HTR-8/SVneo (cell line): ENCODE results near the gene CCNI2.
A peak's percentile ranks its signal among the peaks of the same experiment; 100 is the strongest.

Experiments
- DNase-seq: peaks from one replicate; pipeline ENCODE4 v3.0.0; 2011; ENCODE audit warnings: low spot score, mixed read lengths; ENCODE audit not compliant: insufficient read length
- FAIRE-seq: peaks from 2 replicates; lab custom pipeline; 2011; peaks lifted over from hg19 to GRCh38; lab: Jason Lieb, UNC

Gene CCNI2

DNA sequence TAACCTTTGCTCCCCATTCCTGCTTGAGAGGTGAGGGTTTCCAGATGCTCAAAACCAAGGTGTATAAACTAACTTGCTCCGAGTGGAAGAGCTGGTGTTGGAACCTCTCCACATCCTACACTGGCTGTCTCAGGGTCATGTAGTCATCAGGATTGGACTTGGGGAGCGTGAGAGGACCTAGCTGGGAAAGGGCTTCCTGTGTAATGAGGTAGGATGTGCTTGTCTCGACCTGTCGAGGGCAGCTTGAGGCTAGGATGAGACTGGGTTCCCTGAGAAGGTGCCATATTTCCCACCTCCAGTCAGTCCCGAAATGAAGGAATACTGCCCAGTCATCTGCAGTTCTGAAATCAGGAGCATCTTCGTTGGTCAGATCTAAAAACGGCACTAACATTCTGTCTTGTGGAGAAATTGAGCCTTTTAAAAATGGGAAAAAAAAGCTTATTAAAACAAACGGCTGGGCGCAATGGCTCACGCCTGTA, 1.3 kb downstream of the CCNI2 start:
- FAIRE-seq = no peak
- DNase-seq = no peak

DNA sequence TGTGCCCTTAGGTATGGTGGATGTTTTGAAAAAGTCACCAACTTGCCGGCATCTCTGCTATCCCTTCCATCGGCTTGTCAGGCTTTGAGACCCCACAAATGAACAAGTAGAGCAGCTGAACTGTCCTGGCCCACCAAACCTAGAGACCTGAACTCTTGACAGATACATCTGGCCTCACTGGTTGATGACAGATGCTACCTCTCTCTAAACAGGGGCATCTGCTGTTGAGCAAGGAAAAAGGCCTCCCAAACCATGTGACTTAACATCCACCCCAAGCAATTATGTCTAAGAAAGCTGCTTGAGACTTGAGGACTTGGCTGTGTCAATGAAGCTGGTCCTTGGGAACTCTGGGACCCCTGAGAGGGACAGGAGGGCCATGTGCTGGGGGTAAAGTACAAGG, 2.3 kb downstream of the CCNI2 start:
- no peak for DNase-seq
- no peak for FAIRE-seq

DNA sequence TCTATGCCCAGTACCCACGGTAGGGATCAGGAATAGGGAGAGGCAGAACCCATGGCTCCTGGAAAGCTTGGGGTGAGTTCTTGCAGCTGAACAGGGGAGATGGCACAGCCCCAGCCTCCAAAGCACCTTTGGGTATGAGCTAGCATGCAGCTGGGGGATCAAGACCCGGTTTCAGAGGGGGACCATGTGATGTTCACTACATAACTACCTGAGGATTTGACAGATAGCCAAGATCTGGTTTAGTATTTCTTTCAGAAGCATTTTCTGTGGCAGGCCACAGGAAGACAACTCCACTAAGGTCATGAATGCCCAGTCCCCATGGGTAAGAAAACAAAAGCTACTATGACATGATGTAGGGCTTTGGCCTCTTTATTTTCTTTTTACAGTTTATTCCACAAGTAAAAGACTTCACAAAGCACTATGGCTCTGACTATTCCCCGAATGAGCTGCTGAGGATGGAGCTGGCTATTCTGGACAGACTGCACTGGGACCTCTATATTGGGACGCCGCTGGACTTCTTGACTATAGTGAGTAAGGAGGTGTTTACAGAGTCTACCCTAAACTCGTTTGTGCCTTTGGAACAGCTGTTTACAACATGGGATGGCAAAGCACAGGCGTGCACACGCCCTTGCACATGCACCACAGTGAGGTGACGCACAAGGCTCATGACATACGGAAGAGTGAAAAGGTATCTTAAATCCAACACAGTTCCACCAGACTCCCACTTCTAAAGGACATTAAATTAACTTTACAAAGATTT, 3.4 kb downstream of the CCNI2 start:
- FAIRE-seq (no peak), DNase-seq (no peak)

DNA sequence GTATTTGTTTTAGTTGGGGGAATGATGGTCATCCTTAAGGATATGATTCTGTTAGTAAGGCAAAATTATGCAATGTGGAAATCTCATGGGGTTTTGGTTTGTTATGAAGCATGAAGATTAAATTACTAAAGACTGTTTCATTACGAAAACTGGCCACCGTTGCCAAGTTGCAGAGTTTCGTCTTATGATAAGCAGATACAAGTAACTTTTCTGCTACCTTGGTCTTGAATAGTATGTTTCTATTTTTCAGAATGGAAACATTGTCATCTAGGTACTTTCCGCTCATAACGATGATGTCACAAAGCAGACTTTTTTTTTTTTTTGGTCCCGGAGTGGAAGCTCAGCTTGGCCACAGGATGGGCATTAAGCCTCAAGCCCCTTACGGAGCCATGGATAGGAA, 4.2 kb downstream of the CCNI2 start:
- FAIRE-seq = no peak
- DNase-seq = no peak

DNA sequence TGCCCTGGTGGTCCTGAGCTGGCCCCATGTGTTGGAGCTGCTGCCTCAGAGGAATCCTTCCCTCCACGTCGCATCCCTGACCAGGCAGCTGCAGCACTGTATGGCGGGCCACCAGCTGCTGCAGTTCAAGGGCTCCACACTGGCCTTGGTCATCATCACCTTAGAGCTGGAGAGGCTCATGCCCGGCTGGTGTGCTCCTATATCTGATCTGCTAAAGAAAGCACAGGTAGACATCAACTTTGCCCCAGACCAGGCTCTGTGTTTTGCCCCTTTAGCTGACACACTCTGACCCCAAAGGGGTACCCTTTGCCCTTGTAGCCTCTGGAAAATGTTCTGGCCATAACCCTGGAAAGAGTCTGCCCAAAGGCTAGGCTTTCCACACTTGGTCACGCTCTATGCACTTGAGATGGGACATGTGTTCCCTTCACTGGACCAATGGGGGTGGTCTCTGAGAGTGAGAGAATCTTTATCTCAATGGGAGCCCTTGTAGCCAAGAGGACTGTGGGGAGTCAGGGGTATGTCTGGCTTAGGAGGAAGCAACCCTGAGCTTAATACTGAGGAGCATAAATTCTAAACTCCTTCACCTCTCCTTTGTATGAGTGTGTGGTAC, 4.8 kb downstream of the CCNI2 start:
- DNase-seq = no peak
- no peak for FAIRE-seq

DNA sequence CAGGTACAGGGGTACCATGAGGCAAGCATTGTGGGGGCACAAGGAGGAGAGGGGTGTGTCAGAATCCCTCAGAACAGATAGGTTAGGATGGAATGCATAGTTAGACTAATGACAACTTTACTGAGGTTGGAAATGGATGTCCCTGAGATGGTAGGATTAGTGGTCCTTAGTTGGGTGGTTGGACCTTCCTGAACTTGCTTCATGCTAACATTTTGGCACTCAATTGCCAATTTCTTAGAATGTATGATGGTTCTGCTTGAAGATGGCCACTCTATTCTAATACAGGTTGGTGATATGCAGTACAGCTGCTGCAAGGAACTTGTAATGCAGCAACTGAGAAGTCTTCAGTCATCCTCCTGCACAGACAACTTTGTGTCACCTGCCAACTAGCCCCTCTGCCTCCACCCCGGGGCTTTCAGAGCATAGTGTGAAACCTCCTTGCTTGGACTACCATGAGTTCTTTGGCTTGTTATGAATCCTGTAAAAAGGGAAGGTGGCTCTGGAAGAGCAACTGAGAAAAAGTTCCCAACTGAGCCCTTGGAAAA, 5.4 kb downstream of the CCNI2 start:
- FAIRE-seq (no peak), DNase-seq (no peak)

DNA sequence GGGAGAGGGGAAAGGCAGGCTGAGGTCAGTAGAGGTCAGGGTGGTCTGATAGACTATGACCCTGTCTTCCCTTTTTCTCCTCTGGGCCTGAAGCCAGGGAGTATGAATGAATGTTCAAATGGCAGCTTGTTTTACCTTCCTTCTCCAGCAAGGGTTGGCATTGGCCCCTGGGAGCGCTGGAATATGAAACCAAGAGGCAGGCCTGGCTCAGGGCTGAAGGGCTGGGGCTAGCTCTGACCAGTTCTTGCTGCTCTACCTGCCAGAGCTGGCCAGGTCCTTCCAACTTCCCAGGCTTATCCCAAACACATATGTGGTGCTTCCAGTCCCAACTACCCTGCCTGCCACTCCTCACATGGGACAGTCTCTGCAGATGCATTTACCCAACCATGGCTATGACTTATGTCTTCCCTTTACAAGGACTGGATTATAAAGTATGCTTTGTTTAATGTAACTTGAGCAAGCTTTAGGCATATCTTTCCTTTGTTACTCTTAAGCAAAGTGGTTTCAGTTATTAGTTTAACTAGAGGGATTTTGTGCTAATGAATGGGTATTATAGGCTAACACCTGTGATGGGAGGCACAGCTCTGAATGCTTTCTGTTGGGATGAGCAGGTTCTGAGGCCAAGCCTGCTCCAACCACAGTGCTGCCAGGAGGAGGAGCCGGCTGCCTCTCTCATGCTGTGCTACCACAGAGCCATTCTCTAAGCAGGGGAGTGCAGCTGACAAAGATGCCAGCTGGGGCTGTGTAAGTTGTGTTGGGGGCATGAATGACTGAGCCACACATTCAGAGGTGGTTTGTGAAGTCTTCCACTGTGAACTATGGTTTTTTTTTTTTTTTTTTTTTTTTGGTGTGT, 6.1 kb downstream of the CCNI2 start:
- no peak for FAIRE-seq
- no peak for DNase-seq

DNA sequence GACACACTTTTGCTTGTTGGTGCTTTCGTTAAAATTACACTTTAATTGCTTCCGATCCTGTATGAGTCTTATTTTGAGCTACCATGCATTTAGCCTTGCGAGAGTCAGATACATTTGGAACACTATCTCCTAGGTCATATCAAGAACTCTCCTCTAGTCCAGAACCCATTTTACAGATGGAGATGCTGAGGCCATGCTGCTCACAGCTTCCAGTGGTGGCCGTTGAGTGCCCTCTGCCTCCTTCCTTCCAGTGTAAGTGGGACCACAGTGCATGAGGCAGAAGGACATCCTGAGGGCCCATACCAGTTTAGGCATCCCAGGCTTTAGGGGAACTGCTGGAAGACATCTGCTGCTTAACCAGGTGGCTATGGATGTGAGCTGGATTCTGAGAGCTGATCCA, 6.9 kb downstream of the CCNI2 start:
- DNase-seq = no peak
- no peak for FAIRE-seq

DNA sequence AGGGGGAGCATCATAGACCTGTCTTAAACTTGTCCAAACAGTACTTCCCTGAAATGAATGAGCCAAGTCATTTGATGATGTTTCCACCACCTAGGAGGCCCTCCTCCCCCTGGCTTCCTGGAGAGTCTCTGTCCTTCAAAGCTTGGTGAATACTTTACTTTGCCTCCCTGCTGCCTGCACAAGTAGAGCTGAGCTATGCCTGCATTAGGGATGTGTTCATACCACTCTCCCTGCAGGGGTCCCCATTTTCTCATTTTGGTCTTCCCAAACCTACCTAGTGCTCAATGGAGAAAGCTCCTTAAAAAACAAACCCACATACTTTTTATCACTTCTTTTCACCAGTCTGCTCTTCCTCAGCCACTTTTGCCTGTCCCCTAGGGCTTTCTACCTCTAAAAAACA, 7.7 kb downstream of the CCNI2 start:
- DNase-seq (no peak), FAIRE-seq (no peak)

DNA sequence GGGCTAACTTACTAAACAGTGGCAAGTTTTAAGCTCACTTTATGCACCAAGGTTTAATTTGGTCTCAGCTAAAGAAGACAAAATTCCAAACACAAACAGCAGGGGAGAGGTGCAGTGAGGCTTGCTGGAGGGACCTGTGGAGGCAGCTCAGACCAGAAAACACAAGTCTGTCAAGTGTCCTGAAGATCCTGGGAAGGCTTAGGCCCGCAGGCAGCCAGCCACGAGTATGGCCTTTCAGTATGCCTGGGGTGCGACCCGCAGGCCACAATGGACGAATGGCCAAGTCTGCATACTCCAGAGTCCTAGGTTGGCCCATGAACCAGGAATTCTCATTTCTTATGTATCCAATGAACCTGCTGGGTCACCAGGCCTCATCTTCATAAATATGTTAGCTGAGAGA, 9.3 kb downstream of the CCNI2 start:
- FAIRE-seq = no peak
- DNase-seq = no peak

DNA sequence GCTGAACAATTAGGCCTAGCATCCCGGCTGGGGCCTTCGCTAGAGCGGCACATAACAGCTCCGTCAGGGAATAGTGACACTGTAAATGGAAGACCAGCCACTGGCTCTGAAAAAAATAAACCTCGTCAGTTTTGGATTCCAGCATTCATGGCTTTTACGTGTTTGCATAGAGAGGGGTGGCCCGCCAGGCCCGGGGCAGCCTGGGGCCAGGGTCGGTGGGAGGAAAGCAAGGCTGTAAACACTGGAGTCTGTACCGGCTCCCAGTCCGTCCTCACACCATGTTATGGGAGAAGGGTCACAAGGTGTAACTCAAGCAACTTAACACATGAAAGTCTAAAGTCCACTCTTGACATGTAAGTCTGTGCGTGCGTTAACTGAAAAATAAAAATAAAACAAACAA, 11.2 kb downstream of the CCNI2 start:
- no peak for FAIRE-seq

DNA sequence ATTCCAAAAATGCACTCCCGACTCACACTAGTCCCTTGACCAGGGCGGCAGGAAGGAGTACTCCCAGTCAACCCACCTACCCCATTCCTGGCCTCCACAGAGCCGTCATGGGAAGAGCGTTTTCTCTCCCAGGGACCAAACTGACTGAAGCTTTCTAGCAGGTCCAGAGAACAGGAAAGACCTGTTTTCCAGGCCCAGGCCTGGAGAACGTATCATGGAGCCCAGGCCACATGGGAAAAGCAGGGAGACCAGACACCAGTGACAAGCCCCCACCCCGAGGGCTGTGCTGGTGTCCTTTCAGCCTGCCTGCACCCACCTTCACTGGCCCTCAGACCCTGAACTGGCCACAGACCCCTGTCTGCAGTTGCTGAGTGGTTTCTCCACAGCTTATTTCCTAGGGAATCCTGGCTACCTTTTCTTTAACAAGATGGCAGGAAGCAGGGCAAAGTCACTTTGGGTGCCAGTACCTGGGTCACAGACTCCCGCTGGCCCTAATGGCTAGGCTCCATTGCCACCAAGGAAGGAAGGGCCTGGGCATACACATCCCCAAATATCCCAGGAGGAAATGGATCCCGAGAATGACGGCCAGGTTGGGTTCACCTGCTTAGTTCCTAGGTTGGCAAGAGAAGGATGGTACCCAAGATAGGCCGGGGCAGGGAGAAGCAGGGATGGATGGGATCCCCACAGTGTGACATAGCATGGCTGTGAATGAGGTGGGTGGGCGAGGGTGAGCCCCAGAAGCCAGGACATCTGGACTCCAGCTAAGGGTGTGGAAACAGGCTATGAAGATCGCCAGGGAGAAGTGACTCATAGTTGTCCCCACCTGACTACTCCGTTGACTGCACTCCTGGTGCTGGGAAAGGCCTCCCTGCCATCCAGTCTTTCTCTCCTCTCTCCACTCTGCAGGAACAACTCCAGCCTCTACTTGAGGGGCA, 12.2 kb downstream of the CCNI2 start:
- no peak for FAIRE-seq
- no peak for DNase-seq

More for the DNA sequence above, 11.2 kb downstream of the CCNI2 start:
- no peak for DNase-seq

DNA sequence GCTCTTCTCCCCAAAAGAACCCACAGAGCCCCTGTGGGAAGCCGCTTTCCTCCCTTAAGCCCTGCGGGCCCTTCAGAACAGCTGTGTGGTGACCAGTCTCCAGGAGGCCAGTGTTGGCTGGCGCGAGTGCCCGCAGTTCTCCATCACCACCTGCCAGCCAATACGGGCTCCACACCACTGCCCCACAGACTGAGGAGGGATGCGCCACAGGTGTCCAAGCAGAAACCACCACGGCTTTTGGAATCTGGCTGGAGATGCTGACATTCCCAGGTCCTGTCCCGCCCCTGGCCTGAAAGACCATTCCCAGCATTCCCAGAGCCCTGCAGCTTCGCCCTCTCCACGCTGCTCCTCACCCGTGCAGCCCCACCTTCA, 12.8 kb downstream of the CCNI2 start:
- no peak for FAIRE-seq
- DNase-seq = no peak

DNA sequence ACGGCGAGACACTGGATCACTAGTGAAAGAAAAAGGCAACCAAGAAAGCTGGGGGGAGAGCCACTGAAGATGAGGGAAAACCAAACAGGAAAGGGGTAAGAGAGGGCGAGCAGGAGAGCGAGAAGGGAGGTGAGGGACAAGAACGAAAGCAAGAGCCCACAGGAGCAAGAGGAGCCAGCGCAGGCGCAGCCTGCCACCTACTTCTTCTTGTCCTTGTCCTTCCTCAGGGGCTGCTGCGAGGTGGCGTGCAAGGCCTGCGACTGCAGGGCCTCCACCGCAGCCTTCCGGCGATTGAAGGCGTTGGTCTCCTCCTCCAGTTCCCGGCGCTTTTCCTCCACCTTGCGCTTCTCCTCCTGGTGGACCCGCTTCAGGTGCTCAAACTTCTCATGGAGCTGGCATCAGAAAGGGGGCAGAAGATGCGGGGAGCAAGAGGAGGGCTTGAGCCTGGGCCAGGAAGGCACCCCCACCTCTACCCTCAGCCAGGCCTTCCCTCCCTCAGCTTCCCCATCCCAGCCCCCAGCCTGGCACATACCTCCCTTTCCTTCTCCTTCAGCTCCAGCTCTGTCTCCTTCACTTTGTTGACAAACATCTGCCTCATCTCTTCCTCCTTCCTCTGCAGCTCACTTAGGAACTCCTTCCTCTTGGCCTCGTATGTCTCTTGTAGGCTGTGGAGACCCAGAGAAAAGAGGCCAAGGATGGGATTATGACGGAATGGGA, 13.5 kb downstream of the CCNI2 start:
- DNase-seq (no peak), FAIRE-seq (no peak)

DNA sequence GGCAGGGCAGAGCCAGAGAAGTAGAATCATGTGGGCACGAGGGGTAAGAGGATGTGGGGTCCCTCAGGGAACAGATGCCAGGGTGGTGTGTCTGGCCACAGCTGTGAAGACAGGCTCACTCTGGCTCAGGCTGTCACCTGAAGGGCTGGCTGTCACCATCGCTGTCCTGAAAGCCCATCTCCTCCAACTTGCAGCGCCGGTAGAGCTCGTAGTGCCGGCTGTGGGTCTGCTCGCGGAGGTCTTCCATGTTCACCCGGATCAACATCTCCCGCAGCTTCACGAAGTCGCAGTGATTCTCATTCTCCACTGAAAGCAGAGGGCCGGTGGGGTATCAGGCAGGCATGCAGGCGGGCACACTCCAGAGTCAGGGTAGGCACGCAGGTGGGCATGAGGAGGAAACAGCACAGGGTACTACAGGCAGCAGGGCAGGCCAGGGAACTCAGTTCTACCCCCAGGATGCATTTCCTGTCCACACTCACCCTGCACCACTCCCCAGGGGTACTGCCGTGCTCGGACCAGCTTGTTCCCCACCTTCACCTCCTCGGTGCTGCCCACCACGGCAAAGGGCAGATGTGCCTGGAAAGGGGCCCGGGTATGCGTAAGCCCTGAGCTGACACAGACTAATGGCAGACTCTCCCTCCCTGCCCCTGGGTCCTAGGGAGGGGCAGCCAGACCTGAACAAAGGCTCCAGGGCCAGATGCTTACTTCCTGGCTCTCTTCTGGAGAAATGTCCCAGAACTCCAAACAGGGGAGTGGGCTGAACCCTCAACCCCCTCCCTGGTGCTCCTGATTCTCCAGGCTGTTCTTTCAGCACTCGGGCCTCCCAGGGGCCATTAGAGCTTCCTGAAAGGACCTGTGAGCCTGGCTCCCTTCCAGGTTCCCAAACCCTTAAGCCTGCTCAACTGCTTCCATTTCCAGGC, 14.4 kb downstream of the CCNI2 start:
- DNase-seq (no peak), FAIRE-seq (peak; percentile 71)

DNA sequence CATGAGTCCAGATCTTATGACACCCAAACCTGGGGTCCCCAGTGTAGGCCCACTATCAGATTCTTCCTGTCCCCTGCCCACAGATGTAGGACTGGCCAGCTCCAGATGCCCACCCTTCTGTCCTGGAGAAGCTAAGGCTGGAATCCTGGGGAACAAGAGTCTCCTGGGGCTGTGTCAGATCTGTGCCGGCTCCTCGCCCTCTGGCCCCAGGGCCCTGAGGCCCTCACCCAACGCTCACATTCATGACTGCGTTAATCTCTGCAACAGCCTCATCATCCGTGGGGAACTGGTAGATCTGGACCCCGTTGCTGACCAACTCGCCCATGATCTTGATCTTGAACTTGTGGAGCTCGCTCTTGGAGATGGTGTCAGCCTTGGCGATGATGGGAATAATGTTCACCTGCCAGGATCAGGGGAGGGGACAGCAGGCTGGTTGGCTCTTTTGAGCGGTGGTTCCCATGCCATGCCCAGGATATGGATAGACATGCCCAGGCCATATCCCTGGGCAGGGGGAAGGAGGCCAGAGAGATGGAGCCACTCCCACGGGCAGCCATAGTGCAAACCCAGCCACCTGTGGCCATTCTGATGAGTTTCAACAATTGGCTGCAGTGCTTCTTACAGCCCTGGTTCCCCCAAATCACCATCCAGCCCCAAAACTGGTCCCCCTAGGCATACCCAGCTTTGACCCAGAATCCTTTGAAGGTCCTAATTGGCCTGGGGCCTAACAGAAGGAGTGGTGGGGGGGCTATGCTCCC, 15.2 kb downstream of the CCNI2 start:
- DNase-seq (no peak), FAIRE-seq (no peak)
